ENCODE measurements around the gene CHIT1.

- no peak for TF ChIP-seq EZH2 (IDR thresholded peaks at IDR 0.05)
- TF ChIP-seq POLR2AphosphoS5 (IDR thresholded peaks at IDR 0.05; ENCODE audit: borderline replicate concordance, low read depth, low read length) = no peak
- TF ChIP-seq FOXP2 (optimal IDR thresholded peaks at IDR 0.05; ENCODE audit: control extremely low read depth, extremely low read length, insufficient read depth) = no peak
Observed at GRCh38 chr1:203251466-203251865, 22.0 kb upstream of the CHIT1 start.
